ENCODE measurements around the gene PSTPIP2.
A peak's percentile ranks its signal among the peaks of the same experiment; 100 is the strongest.
"Not testable (repeated sequence)": the region's sequence is repeated elsewhere in the genome, so short reads cannot be mapped to it uniquely, and the experiment has no call there.

Gene PSTPIP2

GRCh38 chr18:46071653-46072375 lies at the start of gene PSTPIP2:
Gene PSTPIP2 (minus strand): TSS chr18:46072260. CDS start chr18:46072188, 72 bp downstream.
- DNase-seq, result no peak

- no peak for DNase-seq
Observed at GRCh38 chr18:46113751-46114150, 41.7 kb upstream of the PSTPIP2 start.

GRCh38 chr18:46110406-46110805 lies 38.3 kb upstream of the PSTPIP2 start:
- DNase-seq, result no peak

GRCh38 chr18:46109386-46109785 lies 37.3 kb upstream of the PSTPIP2 start:
- DNase-seq, result no peak

- DNase-seq, result peak; percentile 89
Observed at GRCh38 chr18:46104128-46104911, 32.3 kb upstream of the PSTPIP2 start, which contains the start of gene HAUS1. Gene HAUS1 (plus strand): TSS chr18:46104385. CDS start chr18:46104412, 27 bp downstream.

GRCh38 chr18:46099463-46099862 lies 27.4 kb upstream of the PSTPIP2 start:
- no peak for DNase-seq

- DNase-seq, result no peak
Observed at GRCh38 chr18:46098616-46098933, 26.5 kb upstream of the PSTPIP2 start.

- peak; percentile 71 for DNase-seq
Observed at GRCh38 chr18:46097801-46098615, 25.9 kb upstream of the PSTPIP2 start, which contains the start of gene ATP5F1A. Gene ATP5F1A (minus strand): TSS chr18:46098296. CDS start chr18:46098231, 65 bp downstream.

- no peak for DNase-seq
Observed at GRCh38 chr18:46097431-46097800, 25.4 kb upstream of the PSTPIP2 start.

- DNase-seq, result no peak
Observed at GRCh38 chr18:46096651-46097300, 24.7 kb upstream of the PSTPIP2 start.

GRCh38 chr18:46095532-46095931 lies 23.5 kb upstream of the PSTPIP2 start:
- no peak for DNase-seq

GRCh38 chr18:46088501-46088900 lies 16.4 kb upstream of the PSTPIP2 start:
- not testable (repeated sequence) for DNase-seq

- no peak for DNase-seq
Observed at GRCh38 chr18:46084431-46084830, 12.4 kb upstream of the PSTPIP2 start.

- DNase-seq, result no peak
Observed at GRCh38 chr18:46080156-46080555, 8.1 kb upstream of the PSTPIP2 start.

- DNase-seq, result no peak
Observed at GRCh38 chr18:46079336-46079735, 7.3 kb upstream of the PSTPIP2 start.

- DNase-seq, result peak; percentile 20
Observed at GRCh38 chr18:46073474-46074331, 1.6 kb upstream of the PSTPIP2 start.

GRCh38 chr18:46072959-46073358 lies 899 bp upstream of the PSTPIP2 start:
- DNase-seq, result no peak

- DNase-seq, result no peak
Observed at GRCh38 chr18:46072376-46072867, 362 bp upstream of the PSTPIP2 start.

GRCh38 chr18:46070815-46071652 lies 1.0 kb downstream of the PSTPIP2 start:
- DNase-seq, result no peak

GRCh38 chr18:46070232-46070631 lies 1.8 kb downstream of the PSTPIP2 start:
- no peak for DNase-seq

- DNase-seq, result no peak
Observed at GRCh38 chr18:46069524-46069923, 2.5 kb downstream of the PSTPIP2 start.
